Sigmoid colon (tissue), 7 donors: ENCODE results near the gene ARHGAP9. TPM values are rescaled to one million over a fixed set of nuclear protein-coding genes. Genes with fewer than 3 reads are reported as not detected.

Source experiments
- DNase-seq: peaks from one replicate; pipeline ENCODE4 v3.0.0-alpha.2; 2019
- H3K27ac ChIP-seq, 4 donors: fragments of 200-600 bp; sonication (generic); one replicate each; pipeline ENCODE4 v1.5.1; 2016 to 2019; ENCODE audit warnings: mild to moderate bottlenecking in 1 of 4
- H3K27me3 ChIP-seq, 3 donors: fragments of 200-600 bp; sonication (generic); one replicate each; pipeline ENCODE4 v1.5.1; 2019; ENCODE audit warnings: mild to moderate bottlenecking in 1 of 3
- H3K36me3 ChIP-seq, 4 donors: fragments of 200-600 bp; sonication (generic); one replicate each; pipeline ENCODE4 v1.5.1; 2016 to 2019
- H3K4me1 ChIP-seq, 4 donors: fragments of 200-600 bp; sonication (generic); one replicate each; pipeline ENCODE4 v1.5.1; 2017 to 2019
- H3K4me3 ChIP-seq, 4 donors: fragments of 200-600 bp; sonication (generic); one replicate each; pipeline ENCODE4 v1.5.1; 2017 to 2019; ENCODE audit warnings: mild to moderate bottlenecking in 2 of 4, moderate library complexity in 1 of 4
- H3K9me3 ChIP-seq, 4 donors: fragments of 200-600 bp in 3 of 4; sonication (generic) in 3 of 4; one replicate each; pipeline versions ENCODE4 v1.5.1 to v1.6.1; 2013 to 2019
- EP300 ChIP-seq, 4 donors: sonication (generic); formaldehyde crosslinking; IDR thresholded peaks; one replicate each; pipeline ENCODE4 v1.6.1; 2017; ENCODE audit warnings: antibody characterized with exemption in 4 of 4
- POLR2A ChIP-seq, 2 donors: fragments of 450-650 bp; IDR thresholded peaks; one replicate each; pipeline ENCODE4 v1.6.1; 2016; ENCODE audit warnings: antibody characterized with exemption in 2 of 2, mild to moderate bottlenecking in 2 of 2, moderate library complexity in 2 of 2
- POLR2AphosphoS5 ChIP-seq, 4 donors: sonication (generic); formaldehyde crosslinking; IDR thresholded peaks; one replicate each; pipeline ENCODE4 v1.6.1; 2017; ENCODE audit warnings: antibody characterized with exemption in 4 of 4
- WGBS, 2 donors: extraction: QIAGEN DNeasy Blood & Tissue Kit; methylation state at CpG; one replicate each; pipeline ENCODE4 v1.1.7; 2013; 5-methylcytosine and 5-hydroxymethylcytosine counted together
- intact Hi-C: fragments of 100-400 bp; cut with DNase I; formaldehyde crosslinking; loops from one replicate; pipeline ENCODE4 v1.15.1; 2023
- polyA plus RNA-seq, 3 donors: library from polyadenylated mRNA; stranded (reverse); fragments of 200-250 nt; gene quantifications; one replicate each; pipeline ENCODE4 v1.2.3, GENCODE V29; 2013
- total RNA-seq, 4 donors: library from RNA; depleted of rRNA; stranded (reverse); fragments of >200 nt; gene quantifications; one replicate each; pipeline ENCODE4 v1.1.0, GENCODE V29; 2016
- TF ChIP-seq, protein P1 (sequence below), 4 experiments: fragments of 450-650 bp in 3 of 4; fragments of 200-600 bp in 1 of 4; IDR thresholded peaks; one replicate each; pipeline ENCODE4 v1.5.1; 2016 to 2019; ENCODE audit warnings: antibody characterized with exemption in 4 of 4, mild to moderate bottlenecking in 3 of 4, moderate library complexity in 2 of 4
- donor health status: healthy with polysubstance abuse.
- donor health status: Bipolar disorder and iron deficiency.
- donor health status: healthy.

ARHGAP9 gene
- total and polyA plus RNA-seq, 7 donors = 4.3 to 54.7 (median 6.6) TPM

DNA sequence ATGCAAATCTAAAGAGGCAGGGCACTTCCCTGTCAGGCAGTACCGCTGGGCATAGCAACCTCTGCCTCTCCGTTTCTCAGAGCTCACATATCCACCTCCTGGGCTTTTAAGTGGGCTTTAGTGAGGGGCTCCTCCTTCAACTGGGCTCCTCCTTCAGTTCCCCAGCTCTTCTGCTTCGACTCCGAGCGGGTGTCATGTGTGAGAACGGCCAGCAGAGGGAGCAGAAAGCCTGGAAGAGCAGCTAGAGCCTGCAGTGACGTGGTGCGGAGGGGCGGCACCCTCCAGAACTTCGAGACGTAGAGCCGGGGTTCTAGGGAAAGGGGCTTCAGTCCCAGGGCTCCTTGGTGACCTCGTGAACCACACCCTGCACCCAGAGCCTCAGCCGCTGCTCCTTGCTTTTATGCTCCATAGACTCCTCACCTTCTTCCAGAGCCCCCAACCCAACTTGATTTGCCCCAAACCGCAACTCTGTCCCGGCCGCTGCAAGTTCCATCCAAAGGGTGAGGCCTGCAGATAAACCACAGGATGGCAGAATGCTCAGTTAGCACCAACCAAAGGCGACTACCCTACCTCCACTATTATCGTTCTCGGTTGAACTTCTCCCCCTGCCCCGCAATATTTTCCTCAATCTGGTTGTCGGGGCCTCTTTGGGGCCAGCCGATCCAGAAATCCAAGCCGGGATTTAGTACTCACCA lies 20.5 kb downstream of the ARHGAP9 start:
- Histone ChIP-seq H3K9me3 (no peaks in the 10 kb centered on the region), H3K27me3 (peaks cover 0 to 19% (median 0%) of the 10 kb centered on the region in 3 donors), H3K36me3 (no peaks in the 10 kb centered on the region), H3K27ac (peak overlapping the region; percentile 80 to 91 (median 86)), H3K4me3 (peak overlapping the region; percentile 56 to 71 (median 62)), H3K4me1 (peaks cover 8 to 38% (median 27%) of the 10 kb centered on the region in 4 donors)
- peak in 2 of 4 donors; percentile 9 to 52 for TF ChIP-seq POLR2AphosphoS5 (IDR thresholded peaks at IDR 0.05)
- TF ChIP-seq, protein P1, sequence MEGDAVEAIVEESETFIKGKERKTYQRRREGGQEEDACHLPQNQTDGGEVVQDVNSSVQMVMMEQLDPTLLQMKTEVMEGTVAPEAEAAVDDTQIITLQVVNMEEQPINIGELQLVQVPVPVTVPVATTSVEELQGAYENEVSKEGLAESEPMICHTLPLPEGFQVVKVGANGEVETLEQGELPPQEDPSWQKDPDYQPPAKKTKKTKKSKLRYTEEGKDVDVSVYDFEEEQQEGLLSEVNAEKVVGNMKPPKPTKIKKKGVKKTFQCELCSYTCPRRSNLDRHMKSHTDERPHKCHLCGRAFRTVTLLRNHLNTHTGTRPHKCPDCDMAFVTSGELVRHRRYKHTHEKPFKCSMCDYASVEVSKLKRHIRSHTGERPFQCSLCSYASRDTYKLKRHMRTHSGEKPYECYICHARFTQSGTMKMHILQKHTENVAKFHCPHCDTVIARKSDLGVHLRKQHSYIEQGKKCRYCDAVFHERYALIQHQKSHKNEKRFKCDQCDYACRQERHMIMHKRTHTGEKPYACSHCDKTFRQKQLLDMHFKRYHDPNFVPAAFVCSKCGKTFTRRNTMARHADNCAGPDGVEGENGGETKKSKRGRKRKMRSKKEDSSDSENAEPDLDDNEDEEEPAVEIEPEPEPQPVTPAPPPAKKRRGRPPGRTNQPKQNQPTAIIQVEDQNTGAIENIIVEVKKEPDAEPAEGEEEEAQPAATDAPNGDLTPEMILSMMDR (IDR thresholded peaks at IDR 0.05) = peak; percentile 93 to 99 (median 96)
- no peak for TF ChIP-seq EP300 (IDR thresholded peaks at IDR 0.05)
- no peak for TF ChIP-seq POLR2A (IDR thresholded peaks at IDR 0.05)
- intact Hi-C loops = loop anchor here (2.0 kb wide), 1 partner anchor 28 kb away; the partner anchor contains the start of gene R3HDM2
- 0% methylated on average over 24 of the region's 24 CpGs for whole genome bisulfite sequencing, 2 donors
- DNase-seq = peak; percentile 96

DNA sequence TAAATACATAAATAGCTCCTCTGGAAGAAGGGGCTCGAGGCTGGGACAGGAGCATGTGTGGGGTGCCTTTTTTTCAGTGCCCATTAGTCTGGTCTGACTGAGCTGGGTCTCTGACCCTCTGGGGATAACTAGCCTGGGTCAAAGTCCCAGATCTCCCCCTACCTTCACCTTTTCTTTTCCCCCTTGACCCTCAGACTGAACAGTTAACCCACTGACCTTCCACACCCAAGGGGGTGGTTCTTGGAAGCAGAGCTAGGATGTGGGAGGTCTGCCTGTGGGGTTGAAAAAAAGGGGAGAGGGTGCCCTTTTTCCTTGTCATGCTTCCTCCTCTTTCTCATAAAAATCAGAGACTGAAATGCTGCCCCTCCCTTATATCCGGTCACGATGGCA lies 21.0 kb downstream of the ARHGAP9 start:
- Histone ChIP-seq H3K4me1 (peaks cover 8 to 38% (median 27%) of the 10 kb centered on the region in 4 donors), H3K27me3 (peaks cover 0 to 19% (median 0%) of the 10 kb centered on the region in 3 donors), H3K4me3 (peak overlapping the region; percentile 56 to 71 (median 62)), H3K36me3 (no peaks in the 10 kb centered on the region), H3K9me3 (no peaks in the 10 kb centered on the region), H3K27ac (peak overlapping the region; percentile 80 to 91 (median 86))
- WGBS, 2 donors = 22 to 24% methylated on average over 3 of the region's 3 CpGs
- DNase-seq = no peak
- TF ChIP-seq POLR2AphosphoS5 (IDR thresholded peaks at IDR 0.05) (no peak), EP300 (IDR thresholded peaks at IDR 0.05) (no peak), POLR2A (IDR thresholded peaks at IDR 0.05) (no peak)
- TF ChIP-seq, protein P1 (IDR thresholded peaks at IDR 0.05) = no peak
- intact Hi-C loops = loop anchor here (2.0 kb wide), 1 partner anchor 28 kb away; the partner anchor contains the start of gene R3HDM2

GRCh38 chr12:57456737-57457490 lies 22.8 kb downstream of the ARHGAP9 start:
- Histone ChIP-seq H3K4me3 (no peak overlapping the region), H3K9me3 (no peaks in the 10 kb centered on the region), H3K4me1 (peaks cover 4 to 43% (median 33%) of the 10 kb centered on the region in 4 donors), H3K36me3 (no peaks in the 10 kb centered on the region), H3K27ac (no peak overlapping the region), H3K27me3 (peaks cover 0 to 19% (median 0%) of the 10 kb centered on the region in 3 donors)
- intact Hi-C loops = no loop called here
- WGBS, 2 donors = 87 to 91% methylated on average over 6 of the region's 6 CpGs
- DNase-seq = no peak
- TF ChIP-seq, protein P1 (IDR thresholded peaks at IDR 0.05) = no peak
- TF ChIP-seq POLR2A (IDR thresholded peaks at IDR 0.05) = no peak
- no peak for TF ChIP-seq EP300 (IDR thresholded peaks at IDR 0.05)
- no peak for TF ChIP-seq POLR2AphosphoS5 (IDR thresholded peaks at IDR 0.05)

DNA sequence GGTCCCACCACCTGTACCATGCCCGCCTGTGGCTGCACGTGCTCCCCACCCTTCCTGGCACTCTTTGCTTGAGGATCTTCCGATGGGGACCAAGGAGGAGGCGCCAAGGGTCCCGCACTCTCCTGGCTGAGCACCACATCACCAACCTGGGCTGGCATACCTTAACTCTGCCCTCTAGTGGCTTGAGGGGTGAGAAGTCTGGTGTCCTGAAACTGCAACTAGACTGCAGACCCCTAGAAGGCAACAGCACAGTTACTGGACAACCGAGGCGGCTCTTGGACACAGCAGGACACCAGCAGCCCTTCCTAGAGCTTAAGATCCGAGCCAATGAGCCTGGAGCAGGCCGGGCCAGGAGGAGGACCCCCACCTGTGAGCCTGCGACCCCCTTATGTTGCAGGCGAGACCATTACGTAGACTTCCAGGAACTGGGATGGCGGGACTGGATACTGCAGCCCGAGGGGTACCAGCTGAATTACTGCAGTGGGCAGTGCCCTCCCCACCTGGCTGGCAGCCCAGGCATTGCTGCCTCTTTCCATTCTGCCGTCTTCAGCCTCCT lies 23.4 kb downstream of the ARHGAP9 start:
- Histone ChIP-seq H3K9me3 (no peaks in the 10 kb centered on the region), H3K36me3 (no peaks in the 10 kb centered on the region), H3K27me3 (peaks cover 0 to 16% (median 0%) of the 10 kb centered on the region in 3 donors), H3K27ac (no peak overlapping the region), H3K4me1 (peaks cover 4 to 42% (median 27%) of the 10 kb centered on the region in 4 donors), H3K4me3 (no peak overlapping the region)
- TF ChIP-seq EP300 (IDR thresholded peaks at IDR 0.05) (no peak), POLR2AphosphoS5 (IDR thresholded peaks at IDR 0.05) (no peak), POLR2A (IDR thresholded peaks at IDR 0.05) (no peak)
- TF ChIP-seq, protein P1 (IDR thresholded peaks at IDR 0.05) = peak in 2 of 4 experiments; percentile 14 to 27
- 34 to 40% methylated on average over 15 of the region's 15 CpGs for WGBS, 2 donors
- intact Hi-C loops = no loop called here
- DNase-seq = no peak
